Fibroblast of the aortic adventitia (primary cell): ENCODE data around the gene TMEM19. TPM values are rescaled to one million over a fixed set of nuclear protein-coding genes. Genes with fewer than 3 reads are reported as not detected.
A peak's percentile ranks its signal among the peaks of the same experiment; 100 is the strongest.

Source experiments
- DNase-seq: peaks from one replicate; pipeline ENCODE4 v3.0.0-alpha.2; 2010; ENCODE audit warnings: low read depth
- H3K4me3 ChIP-seq: 2 replicates; pipeline ENCODE4 v1.5.1; 2011; ENCODE audit warnings: low read depth, mild to moderate bottlenecking, control low read depth, low read length, moderate library complexity
- total RNA-seq: library from RNA; depleted of rRNA; stranded (reverse); fragments of >200 nt; gene quantifications from 2 replicates; pipeline ENCODE4 v1.2.3, GENCODE V29; 2012; ENCODE audit warnings: low replicate concordance
- TF ChIP-seq, protein P1 (sequence below): IDR thresholded peaks from 2 replicates; pipeline ENCODE4 v1.5.1; 2011; ENCODE audit warnings: mild to moderate bottlenecking, low read length, control low read depth, inconsistent platforms; ENCODE audit not compliant: insufficient read depth

The TMEM19 gene
- total RNA-seq, 1 donor: 36.8 TPM

DNA sequence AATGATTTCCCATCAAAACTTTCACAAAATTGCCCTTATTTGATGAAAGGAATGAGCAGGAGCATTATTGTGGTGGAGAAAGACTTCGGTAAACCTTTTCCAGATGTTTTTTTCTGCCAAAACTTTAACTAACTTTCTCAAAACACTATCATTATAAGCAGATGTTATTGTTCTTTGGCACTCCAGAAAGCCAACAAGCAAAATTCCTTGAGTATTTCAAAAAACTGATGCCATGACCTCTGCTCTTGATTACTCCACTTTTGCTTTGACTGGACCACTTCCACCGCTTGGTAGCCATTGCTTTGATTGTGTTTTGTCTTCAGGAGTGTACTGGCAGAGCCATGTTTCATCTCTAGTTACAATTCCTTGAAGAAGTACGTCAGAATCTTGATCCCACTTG lies 39.1 kb downstream of the TMEM19 start:
- TF ChIP-seq, protein P1, sequence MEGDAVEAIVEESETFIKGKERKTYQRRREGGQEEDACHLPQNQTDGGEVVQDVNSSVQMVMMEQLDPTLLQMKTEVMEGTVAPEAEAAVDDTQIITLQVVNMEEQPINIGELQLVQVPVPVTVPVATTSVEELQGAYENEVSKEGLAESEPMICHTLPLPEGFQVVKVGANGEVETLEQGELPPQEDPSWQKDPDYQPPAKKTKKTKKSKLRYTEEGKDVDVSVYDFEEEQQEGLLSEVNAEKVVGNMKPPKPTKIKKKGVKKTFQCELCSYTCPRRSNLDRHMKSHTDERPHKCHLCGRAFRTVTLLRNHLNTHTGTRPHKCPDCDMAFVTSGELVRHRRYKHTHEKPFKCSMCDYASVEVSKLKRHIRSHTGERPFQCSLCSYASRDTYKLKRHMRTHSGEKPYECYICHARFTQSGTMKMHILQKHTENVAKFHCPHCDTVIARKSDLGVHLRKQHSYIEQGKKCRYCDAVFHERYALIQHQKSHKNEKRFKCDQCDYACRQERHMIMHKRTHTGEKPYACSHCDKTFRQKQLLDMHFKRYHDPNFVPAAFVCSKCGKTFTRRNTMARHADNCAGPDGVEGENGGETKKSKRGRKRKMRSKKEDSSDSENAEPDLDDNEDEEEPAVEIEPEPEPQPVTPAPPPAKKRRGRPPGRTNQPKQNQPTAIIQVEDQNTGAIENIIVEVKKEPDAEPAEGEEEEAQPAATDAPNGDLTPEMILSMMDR: no peak
- H3K4me3 ChIP-seq: no peak overlapping the region
- DNase-seq: peak; percentile 56

DNA sequence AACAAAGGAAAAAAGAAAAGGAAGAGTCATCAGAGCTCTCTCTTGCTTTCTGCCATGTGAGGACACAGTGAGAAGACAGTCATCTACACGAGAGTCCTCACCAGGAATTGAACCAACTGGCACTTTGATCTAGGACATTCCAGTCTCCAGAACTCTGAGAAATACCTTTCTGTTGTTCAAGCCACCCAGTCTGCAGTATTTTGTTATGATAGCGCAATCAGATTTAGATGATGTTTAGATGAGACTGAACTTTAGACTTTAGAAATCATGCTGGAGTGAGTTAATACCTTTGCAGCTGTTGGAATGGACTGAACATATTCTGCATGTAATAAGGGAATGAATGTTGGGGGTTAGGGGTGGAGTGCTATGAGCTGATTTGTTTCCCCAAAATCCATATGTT lies 40.7 kb downstream of the TMEM19 start:
- TF ChIP-seq, protein P1: no peak
- no peak overlapping the region for H3K4me3 ChIP-seq
- no peak for DNase-seq

DNA sequence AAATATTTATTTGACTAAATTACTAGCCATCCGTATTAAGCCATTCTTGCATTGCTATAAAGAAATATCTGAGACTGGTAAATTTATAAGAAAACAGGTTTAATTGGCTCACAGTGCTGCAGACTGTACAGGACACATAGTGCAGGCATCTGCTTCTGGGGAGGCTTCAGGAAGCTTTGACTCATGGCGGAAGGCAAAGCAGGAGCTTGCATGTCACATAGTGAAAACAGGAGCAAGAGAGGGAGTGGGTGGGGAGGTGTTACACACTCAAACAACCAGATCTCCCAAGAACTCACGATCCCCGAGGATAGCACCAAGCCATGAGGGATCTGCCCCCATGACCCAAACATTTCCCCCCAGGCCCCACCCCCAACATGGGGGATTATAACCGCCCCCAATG lies 42.1 kb downstream of the TMEM19 start:
- DNase-seq: no peak

DNA sequence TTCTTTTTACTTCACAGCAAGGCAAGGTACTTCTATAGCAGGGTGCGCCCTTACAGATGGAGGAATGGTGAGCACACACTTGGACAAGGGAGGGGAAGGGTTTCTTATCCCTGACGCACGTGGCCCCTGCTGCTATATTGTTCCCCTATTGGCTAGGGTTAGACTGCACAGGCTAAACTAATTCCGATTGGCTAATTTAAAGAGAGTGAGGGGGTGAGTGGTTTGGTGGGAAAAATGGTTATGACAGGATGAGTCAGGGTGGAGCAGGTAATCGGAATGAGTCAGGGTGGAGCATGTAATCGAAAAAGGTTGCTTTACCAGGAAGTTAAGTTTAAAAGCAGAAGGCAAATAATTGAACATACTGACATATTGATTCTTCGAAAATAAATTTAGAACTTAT lies 45.1 kb downstream of the TMEM19 start:
- H3K4me3 ChIP-seq: no peak overlapping the region
- no peak for DNase-seq
- TF ChIP-seq, protein P1: no peak

More for the DNA sequence above, 42.1 kb downstream of the TMEM19 start:
- TF ChIP-seq, protein P1: no peak
- no peak overlapping the region for H3K4me3 ChIP-seq

DNA sequence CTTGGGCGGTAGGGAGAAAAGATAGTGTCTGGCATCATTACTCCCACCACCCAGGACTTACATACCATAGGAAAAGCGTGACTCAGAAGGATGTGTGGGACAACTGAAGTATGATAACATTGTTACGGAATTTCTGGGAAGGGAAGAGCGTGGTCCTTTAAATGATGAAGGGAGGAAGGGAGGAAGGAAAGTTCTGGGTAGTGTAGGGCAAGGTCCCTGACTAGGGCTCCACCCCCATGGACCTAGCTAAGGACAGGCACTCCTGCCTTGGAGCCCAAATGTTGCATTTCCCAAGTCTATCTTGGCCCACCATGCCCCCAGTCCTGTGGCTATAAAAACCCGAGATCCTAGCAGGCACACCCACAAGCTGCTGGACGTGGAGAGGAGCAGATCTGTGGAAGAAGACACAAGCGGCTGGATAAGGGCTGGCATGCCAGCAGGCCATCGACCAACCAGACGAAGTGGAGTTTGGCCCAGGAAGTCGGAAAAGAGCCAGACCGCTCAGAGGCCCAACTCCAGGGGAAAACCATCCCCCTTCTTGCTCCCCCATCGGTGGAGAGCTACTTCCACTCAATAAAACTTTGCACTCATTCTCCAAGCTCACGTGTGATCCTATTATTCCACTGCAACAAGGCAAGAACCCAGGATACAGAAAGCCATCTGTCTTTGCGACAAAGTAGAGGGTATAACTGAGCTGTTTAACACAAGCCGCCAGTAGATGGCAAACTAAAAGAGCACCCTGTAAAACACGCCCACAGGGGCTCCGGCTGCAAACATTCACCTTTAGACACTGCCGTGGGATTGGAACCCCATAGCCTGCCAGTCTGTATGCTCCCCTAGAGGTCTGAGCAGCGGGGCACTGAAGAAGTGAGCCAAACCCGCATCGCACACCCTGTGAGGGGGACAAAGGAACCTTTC lies 45.8 kb downstream of the TMEM19 start:
- H3K4me3 ChIP-seq: no peak overlapping the region
- TF ChIP-seq, protein P1: no peak
- DNase-seq: peak; percentile 57

DNA sequence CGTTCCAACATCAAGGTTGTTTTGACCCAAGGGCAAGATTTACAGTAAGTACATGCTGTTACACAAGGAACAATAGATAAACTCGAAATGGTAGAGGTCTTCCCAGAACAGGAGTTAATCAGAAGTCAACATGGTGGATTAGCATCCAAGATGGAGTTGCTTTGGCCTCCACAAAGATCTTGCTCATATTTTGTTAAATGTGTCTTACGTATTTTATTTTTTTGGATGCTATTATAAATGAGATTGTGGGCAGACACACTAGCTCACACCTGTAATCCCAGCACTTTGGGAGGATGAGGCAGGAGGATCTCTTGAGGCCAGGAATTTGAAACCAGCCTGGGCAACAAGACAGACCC lies 46.5 kb downstream of the TMEM19 start:
- TF ChIP-seq, protein P1: no peak
- H3K4me3 ChIP-seq: no peak overlapping the region
- DNase-seq: no peak

DNA sequence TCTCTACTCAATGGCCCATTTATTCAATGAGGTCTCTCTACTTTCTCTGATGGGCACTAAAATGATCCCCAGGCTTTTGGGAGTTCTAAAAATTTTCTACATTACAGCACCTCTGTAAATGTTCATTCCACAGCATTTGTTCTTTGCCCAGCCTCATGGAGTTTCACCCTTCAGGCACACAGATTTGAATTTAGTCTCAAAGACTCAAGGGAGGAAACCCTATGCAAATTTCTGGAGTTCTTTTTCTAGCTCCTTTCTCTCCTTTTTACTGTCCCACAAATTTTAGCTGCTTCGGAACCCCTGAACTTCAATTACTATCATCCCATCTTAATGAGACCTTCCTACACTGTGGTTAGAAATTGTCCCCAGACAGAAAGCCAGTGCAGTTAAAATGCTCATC lies 51.3 kb downstream of the TMEM19 start:
- no peak for DNase-seq
- TF ChIP-seq, protein P1: no peak

More for the DNA sequence above, 51.3 kb downstream of the TMEM19 start:
- H3K4me3 ChIP-seq: no peak overlapping the region
